ENCODE results near the gene PDLIM3.

PDLIM3 gene

GRCh38 chr4:185470501-185471195, 64.7 kb downstream of the PDLIM3 start:
- DNase-seq (ENCODE audit: extremely low read depth, low read depth), result no peak
- no peak for TF ChIP-seq CTCF (IDR thresholded peaks at IDR 0.05; ENCODE audit: low read depth, low read length)

GRCh38 chr4:185469580-185470154, 65.6 kb downstream of the PDLIM3 start:
- no peak for DNase-seq (ENCODE audit: extremely low read depth, low read depth)
- no peak for TF ChIP-seq CTCF (IDR thresholded peaks at IDR 0.05; ENCODE audit: low read depth, low read length)

- DNase-seq (ENCODE audit: extremely low read depth, low read depth), result no peak
- TF ChIP-seq CTCF (IDR thresholded peaks at IDR 0.05; ENCODE audit: low read depth, low read length), result no peak
Observed at GRCh38 chr4:185468999-185469398, 66.3 kb downstream of the PDLIM3 start.

- DNase-seq (ENCODE audit: extremely low read depth, low read depth), result no peak
- TF ChIP-seq CTCF (IDR thresholded peaks at IDR 0.05; ENCODE audit: low read depth, low read length), result no peak
Observed at GRCh38 chr4:185467991-185468390, 67.3 kb downstream of the PDLIM3 start.

- no peak for TF ChIP-seq CTCF (IDR thresholded peaks at IDR 0.05; ENCODE audit: low read depth, low read length)
- no peak for DNase-seq (ENCODE audit: extremely low read depth, low read depth)
Observed at GRCh38 chr4:185467101-185467500, 68.2 kb downstream of the PDLIM3 start.

- DNase-seq (ENCODE audit: extremely low read depth, low read depth), result no peak
- no peak for TF ChIP-seq CTCF (IDR thresholded peaks at IDR 0.05; ENCODE audit: low read depth, low read length)
Observed at GRCh38 chr4:185465707-185466106, 69.6 kb downstream of the PDLIM3 start.

GRCh38 chr4:185464887-185465286, 70.4 kb downstream of the PDLIM3 start:
- DNase-seq (ENCODE audit: extremely low read depth, low read depth), result no peak
- TF ChIP-seq CTCF (IDR thresholded peaks at IDR 0.05; ENCODE audit: low read depth, low read length), result no peak
